AG08395 (cell line): ENCODE data around the gene TAB2.

Experiments
- DNase-seq: peaks from one replicate; pipeline ENCODE4 v3.0.0; 2012; ENCODE audit warnings: mixed read lengths, low spot score

The TAB2 gene

GRCh38 chr6:149414821-149415220, 97.3 kb downstream of the TAB2 start:
- no peak for DNase-seq

GRCh38 chr6:149419696-149420404, 102.3 kb downstream of the TAB2 start:
- DNase-seq, result no peak

GRCh38 chr6:149421132-149421531, 103.6 kb downstream of the TAB2 start:
- no peak for DNase-seq

GRCh38 chr6:149422581-149422980, 105.1 kb downstream of the TAB2 start:
- DNase-seq, result no peak

GRCh38 chr6:149423964-149424440, 106.5 kb downstream of the TAB2 start:
- no peak for DNase-seq

GRCh38 chr6:149425224-149425623, 107.7 kb downstream of the TAB2 start:
- DNase-seq, result no peak

- no peak for DNase-seq
Observed at GRCh38 chr6:149425754-149426153, 108.2 kb downstream of the TAB2 start.

- DNase-seq, result no peak
Observed at GRCh38 chr6:149428606-149429005, 111.1 kb downstream of the TAB2 start.

- no peak for DNase-seq
Observed at GRCh38 chr6:149429427-149430360, 112.2 kb downstream of the TAB2 start.

GRCh38 chr6:149431905-149432775, 114.6 kb downstream of the TAB2 start:
- DNase-seq, result peak; percentile 90

GRCh38 chr6:149433405-149433804, 115.9 kb downstream of the TAB2 start:
- DNase-seq, result no peak

- no peak for DNase-seq
Observed at GRCh38 chr6:149433881-149434280, 116.4 kb downstream of the TAB2 start.

GRCh38 chr6:149435919-149436586, 118.5 kb downstream of the TAB2 start:
- DNase-seq, result no peak

- DNase-seq, result no peak
Observed at GRCh38 chr6:149436647-149437046, 119.1 kb downstream of the TAB2 start.

- DNase-seq, result no peak
Observed at GRCh38 chr6:149437212-149437611, 119.7 kb downstream of the TAB2 start.

GRCh38 chr6:149438855-149439254, 121.3 kb downstream of the TAB2 start:
- no peak for DNase-seq

GRCh38 chr6:149439626-149440025, 122.1 kb downstream of the TAB2 start:
- DNase-seq, result no peak

GRCh38 chr6:149440735-149441671, 123.5 kb downstream of the TAB2 start:
- DNase-seq, result no peak

- DNase-seq, result no peak
Observed at GRCh38 chr6:149441740-149442139, 124.2 kb downstream of the TAB2 start.

- DNase-seq, result peak; percentile 22
Observed at GRCh38 chr6:149443411-149444181, 126.1 kb downstream of the TAB2 start.
